NCI-H446 treated with DMSO at 0.1 percent for 48 hours (cell line): Measurements from ENCODE around the gene COL6A1.

Source experiments
- DNase-seq: peaks from one replicate; lab custom pipeline; 2025; lab: John Stamatoyannopoulos, UW

COL6A1 gene

DNA sequence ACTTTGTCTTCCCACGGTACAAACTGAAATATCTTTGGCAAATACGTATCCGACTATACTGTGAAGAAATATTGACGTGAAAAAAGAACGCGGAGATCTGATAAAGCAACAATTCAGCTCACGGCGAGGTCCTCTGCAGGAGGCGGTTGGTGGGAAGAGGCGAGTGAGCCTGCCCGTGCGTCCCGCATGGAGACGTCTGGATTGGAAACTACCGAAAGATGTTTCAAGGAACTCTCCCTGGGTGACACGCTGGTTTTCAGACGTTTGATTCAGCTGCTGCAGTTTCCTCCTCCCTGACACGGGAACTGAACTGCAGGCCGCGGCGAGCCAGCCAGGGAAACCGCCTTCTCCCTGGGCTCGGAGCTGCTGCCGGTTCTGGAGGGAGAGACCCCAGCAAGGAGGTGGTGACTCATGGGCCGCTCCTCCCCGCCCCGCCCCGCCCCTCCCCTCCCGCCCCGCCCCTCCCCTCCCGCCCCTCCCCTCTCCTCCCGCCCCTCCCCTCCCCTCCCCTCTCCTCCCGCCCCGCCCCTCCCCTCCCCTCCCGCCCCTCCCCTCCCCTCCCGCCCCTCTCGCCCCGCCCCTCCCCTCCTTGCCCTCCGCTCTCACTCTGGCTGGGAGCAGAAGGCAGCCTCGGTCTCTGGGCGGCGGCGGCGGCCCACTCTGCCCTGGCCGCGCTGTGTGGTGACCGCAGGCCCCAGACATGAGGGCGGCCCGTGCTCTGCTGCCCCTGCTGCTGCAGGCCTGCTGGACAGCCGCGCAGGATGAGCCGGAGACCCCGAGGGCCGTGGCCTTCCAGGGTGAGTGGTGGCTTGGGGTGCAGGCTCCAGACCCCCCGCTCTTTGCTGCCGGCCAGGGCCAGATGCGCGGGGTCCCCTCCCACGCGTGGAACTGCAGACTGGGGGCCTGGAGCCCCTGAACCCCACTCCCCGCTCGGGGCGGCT lies at the start of gene COL6A1:
Gene COL6A1 (plus strand): TSS at position 620 of the 941 bp plus-strand sequence. CDS start 81 bp downstream, at position 701.
- peak; percentile 52 for DNase-seq

GRCh38 chr21:45932922-45933502 lies 48.6 kb upstream of the COL6A1 start:
- no peak for DNase-seq

DNA sequence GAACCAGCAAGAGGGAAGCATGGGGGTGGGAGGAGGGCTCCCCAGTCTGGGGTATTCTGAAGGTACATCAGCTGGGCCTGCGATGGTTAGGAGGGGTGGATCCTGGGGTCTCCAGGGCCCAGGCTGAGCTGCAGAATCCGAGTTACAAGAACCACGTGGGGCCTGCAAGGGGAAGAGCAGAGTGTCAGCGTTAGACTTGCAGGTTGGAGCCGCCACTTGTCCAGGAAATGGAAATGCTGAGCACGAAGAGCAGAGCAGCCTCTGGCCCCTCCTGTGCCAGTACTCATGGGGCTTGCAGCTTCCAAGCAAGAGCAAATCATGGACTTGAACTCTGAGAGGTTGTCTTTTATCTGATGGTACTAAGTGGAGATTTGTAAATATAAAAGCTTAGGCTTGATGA lies 47.5 kb upstream of the COL6A1 start:
- no peak for DNase-seq

- DNase-seq: no peak
Observed at GRCh38 chr21:45934554-45934953, 47.0 kb upstream of the COL6A1 start.

- no peak for DNase-seq
Observed at GRCh38 chr21:45935628-45936027, 45.9 kb upstream of the COL6A1 start.

GRCh38 chr21:45937721-45938452 lies 43.7 kb upstream of the COL6A1 start:
- no peak for DNase-seq

GRCh38 chr21:45938453-45938755 lies 43.2 kb upstream of the COL6A1 start:
- DNase-seq: no peak

DNA sequence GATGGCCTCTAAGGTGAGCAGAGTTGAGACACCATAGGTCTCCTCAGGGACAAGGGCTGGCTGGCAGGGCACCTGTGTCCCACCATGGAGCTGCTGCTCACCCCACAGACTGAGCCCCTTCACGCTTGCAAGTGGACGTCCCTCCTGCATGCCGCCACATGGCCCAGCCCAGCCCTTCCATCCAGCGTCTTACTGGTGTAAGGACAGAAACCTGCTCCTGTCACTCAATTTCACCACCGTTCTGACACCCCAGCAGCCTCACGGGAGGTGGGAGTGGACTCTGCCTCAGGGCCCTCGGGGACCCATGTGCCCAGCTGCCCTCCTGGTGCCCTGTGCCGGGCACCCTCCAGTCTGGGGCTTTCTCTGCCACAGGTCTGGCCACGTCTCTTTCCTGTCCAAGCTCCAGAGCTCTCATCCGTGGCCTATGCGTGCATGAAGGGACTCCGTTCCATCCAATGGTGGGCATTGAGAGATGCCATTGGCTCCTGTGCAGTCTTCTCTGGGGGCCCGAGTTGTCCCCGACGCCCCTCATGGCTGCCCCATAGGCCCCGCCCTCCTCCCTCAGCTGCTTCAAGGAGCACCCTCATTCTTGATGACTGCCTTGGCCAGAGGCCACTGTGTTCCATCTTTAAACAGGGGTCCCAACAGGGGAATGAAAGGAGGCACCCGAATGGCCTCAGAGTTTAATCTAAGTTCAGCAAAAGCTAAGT lies 42.6 kb upstream of the COL6A1 start:
- no peak for DNase-seq

DNA sequence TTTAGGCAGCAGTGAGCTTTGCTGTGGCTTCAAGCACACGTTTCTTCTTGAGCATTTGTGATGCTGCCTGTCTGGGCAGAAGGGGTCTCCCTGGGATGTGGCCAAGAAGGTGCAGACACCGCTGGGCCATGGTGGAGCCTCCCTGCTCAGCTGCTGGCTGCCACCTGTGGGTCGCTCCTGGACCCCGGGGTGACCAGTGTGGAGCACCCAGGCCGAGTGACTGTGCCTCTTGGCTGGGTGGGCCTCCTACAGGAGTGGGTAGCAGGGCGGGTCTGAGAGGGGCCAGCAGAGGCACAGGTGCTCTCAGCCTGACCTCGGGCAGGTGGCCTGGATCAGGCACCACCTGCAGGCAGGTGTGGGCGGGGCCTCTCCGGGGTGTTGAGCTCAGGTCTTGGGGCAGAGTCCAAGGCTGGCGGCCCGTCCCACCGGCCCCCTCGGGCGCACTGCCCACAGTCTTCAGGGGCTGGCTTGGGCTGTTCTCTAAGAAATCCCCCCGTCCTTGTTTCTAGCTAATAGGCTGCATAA lies 42.0 kb upstream of the COL6A1 start:
- DNase-seq: no peak

DNA sequence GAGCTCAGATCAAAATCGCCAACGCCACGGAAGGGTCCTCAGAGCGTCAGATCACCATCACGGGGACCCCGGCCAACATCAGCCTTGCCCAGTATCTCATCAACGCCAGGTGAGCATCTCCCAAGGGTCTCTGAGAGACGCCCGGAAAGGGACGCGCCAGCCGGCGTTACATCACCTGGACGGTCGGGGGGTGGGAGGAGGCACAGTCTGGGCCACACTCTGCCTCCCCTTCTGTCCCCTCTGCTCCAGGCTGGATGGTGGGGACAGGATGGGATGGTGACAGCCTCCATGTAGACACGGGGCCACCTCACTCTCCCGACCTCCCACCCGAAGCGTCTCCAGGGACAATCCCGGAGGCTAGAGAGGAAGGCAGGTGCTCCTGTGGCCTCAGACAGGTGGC lies 41.5 kb upstream of the COL6A1 start:
- DNase-seq: no peak

- DNase-seq: no peak
Observed at GRCh38 chr21:45940621-45941337, 40.8 kb upstream of the COL6A1 start.

- DNase-seq: no peak
Observed at GRCh38 chr21:45941338-45941710, 40.2 kb upstream of the COL6A1 start.

GRCh38 chr21:45941717-45942546 lies 39.6 kb upstream of the COL6A1 start:
- DNase-seq: no peak

- DNase-seq: no peak
Observed at GRCh38 chr21:45942755-45943629, 38.6 kb upstream of the COL6A1 start.

- no peak for DNase-seq
Observed at GRCh38 chr21:45943630-45944540, 37.7 kb upstream of the COL6A1 start.

DNA sequence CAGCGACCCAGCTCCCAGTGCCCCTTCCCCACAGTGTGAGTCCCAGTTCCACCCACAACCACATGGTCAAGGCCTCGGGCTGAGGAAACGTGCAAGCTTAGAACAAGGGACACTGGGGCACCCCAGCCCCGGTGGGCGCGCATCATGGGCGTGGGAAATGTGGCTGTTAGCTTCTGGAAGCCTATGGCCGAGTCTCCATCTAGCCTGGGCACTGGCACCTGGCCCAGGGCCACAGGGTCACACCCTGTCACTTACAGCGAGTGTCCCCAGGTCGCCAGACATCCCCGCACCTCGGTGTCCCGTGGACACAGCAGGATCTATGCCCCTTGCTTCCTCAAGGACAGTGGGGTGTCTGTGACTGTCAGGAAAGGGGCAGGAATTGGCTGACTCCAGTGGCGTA lies 37.0 kb upstream of the COL6A1 start:
- DNase-seq: no peak

DNA sequence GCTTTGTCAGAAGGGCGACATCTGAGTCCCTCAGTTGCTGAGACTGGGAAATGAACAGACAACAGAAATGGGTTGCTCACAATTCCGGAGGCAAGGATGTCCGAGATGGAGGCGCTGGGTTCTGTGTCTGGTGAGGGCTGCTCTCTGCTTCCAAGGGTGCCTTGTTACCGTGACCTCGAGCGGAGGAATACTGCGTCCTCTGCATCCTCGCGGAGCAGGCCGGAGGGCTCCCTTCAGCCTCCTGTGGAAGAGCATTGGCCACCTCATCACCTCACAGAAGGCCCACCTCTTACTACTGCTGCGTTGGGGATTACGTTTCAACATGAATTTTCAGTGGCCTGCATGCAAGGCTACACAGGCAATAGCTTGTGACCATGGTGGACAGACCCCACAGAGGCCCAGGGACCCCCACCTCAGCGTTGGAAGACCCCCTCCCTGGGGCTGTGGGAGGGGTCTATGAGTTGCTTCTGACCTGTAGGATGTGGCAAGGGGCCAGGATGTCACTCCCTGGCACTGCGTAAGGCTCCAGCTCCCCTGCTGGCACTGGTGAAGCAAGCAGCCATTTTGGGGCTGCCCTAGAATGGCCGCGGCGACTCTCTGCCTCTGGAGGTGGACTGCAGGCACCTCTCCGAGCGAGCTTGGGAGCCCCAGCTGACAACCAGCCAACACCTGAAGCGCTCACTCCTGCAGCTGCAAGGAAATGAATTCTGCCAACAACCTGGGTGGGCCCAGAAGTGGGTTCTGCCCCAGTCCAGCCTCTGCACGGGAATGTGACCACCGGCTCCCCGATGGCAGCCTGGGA lies 36.3 kb upstream of the COL6A1 start:
- no peak for DNase-seq

- no peak for DNase-seq
Observed at GRCh38 chr21:45945868-45946210, 35.7 kb upstream of the COL6A1 start.
